Germinal center (tissue), 1 donor: Measurements from ENCODE around the gene PLXNA3.

Source experiments
- DNase-seq: peaks from one replicate; pipeline ENCODE4 v3.0.0; 2012; ENCODE audit warnings: mixed read lengths, low spot score

The PLXNA3 gene

DNA sequence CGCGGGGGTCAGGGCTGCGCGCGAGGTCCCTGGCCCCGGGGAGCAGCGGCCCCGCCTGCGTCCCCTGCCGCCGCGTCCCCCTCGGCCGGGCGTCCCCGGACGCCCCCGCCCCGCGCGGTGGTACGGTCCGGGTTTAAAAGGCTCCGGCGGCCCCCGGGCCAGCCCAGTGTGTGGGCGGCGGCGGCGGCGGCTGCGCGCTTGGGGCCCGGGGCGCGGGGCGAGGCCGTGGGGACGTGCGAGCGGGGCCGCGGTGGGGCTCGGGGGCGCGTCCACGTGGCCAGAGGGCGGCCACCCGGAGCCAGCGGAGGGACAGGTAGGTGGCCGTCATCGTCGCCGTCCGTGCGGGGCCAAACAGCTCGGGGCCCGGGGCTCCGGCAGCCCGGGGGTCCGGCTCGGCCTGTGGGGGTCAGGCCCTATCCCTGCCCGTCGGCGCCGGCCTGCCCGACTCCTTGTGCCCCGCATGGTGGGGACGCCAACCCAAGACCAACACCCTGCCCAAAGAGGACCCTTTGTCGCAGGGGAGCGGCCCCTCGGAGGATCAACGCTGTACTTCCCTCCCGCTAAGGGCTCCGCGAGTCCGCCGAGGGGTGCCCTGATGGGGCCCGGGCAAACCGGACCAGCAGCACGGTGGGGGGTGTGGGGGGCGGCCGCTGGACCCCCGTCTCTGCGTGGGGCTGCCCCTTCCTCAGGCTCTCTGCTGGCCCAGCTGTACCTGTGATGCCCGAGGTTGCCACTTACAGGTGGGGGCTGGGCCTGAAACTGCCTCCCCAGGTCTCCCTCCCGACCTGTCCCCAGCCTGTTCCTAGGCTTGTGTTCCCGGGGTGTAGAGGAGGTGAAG lies at the start of gene PLXNA3:
PLXNA3 (plus strand) TSS at position 166 of the 838 bp plus-strand sequence. CDS start 1,903 bp downstream, outside the sequence.
- peak; percentile 66 for DNase-seq

DNA sequence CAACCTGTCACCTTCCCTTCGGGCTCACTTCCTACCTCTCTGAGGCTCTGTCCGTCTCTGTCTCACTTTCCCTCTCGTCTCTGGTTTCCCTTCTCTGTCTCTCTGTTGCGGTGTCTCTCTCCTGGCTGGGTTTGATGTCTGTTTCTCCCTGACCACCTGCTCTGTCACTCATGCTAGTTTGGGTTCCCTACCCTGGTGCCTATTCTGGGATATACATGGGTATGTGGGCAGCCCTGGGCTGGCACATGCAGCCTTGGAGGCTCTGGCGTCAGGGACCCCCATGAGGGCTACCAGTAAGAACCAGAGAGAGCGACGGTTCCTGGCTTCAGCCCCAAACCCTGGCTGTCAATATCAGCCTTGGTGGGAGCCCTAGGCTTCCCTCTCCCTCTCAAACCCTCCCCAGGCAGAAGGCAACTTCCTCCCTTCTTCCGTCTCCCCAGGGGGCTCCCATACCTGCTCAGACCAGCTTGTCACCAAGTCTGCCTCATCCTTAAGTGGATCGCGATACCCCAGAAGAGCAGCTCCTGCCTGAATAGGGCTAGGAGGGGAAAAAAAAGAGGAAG lies 49.3 kb upstream of the PLXNA3 start:
- no peak for DNase-seq

DNA sequence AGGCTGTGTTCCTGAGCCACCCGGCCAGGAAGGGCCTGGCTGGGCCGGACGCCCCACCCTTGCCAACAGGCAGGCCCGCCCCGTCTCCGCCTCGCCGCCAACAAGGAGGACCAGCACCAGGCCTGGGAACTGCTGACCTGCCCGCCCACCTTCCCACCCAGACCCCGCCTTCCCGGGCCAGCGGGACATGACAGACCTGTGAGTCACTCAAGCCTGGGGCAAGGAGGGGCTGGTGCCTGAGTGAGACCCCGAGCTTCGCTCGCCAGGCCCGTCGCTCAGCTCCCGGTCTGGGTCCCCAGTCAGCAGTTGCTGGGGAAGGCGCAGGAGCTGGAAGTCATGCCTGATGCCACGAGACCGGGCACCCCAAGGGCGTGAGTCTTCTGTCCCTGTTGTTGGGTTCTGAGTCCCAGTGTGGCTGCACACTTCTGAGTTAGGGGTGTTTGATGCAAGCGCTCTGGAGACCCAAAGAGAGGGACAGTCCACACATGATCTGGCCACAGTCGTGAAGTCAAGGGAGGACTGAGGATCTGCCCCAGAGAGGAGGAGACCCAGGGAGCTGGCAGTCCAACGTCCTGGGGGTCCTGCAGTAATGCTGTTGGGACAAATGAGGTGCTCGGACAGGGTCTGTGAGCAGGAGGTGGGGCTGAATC lies 48.7 kb upstream of the PLXNA3 start, which contains the start of gene DNASE1L1:
DNASE1L1 (minus strand) TSS at position 33 of the 650 bp plus-strand sequence. CDS start 3,686 bp downstream, outside the sequence.
- peak; percentile 17 for DNase-seq

DNA sequence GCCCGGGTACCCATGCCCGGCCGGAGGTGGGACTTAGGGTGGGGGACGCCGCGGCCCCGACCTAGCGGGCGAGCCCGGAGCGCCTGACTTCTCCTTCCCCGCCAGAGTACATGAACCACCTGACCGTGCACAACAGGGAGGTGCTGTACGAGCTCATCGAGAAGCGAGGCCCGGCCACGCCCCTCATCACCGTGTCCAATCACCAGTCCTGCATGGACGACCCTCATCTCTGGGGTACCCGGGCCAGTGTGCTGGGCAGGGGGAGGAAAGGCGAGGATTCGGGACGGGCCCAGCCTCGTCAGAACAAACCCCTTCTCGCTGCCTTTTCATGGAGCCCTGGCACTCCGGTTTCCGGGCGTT lies 46.1 kb upstream of the PLXNA3 start:
- DNase-seq = peak; percentile 49

DNA sequence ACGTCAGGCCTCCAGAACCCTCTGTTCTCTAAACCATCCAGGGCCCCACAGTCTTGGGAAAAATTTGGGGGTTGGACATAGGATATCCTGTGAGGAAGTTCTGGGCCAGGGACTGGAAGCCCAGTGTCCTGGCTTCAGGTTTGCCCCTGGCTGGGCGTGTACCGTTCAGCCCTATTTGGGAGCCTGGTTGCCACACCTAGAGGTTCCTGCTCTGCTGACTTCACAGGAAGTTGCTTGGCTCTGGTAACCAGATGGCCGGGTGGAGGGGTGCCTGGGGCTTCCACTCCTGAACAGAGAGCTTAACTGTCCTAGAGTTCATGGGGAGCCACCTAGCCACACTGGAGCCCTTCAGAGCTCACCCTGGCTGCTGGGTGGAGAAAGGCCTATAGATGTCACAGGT lies 45.6 kb upstream of the PLXNA3 start:
- no peak for DNase-seq

DNA sequence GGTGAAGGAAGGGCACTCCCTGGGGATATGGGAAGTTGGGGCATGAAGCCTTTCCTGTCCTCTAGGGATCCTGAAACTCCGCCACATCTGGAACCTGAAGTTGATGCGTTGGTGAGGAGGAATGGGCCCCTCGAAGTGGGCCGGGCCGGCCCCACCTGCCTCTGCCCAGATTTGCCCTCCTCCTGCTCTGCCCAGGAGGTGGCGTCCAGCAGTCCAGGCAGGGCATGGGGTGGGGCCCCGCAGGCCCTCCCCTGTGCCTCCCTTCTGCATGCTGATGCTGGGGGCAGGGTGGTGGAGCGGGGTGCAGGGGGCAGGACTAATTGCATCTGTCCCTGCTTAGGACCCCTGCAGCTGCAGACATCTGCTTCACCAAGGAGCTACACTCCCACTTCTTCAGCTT lies 44.9 kb upstream of the PLXNA3 start:
- no peak for DNase-seq

DNA sequence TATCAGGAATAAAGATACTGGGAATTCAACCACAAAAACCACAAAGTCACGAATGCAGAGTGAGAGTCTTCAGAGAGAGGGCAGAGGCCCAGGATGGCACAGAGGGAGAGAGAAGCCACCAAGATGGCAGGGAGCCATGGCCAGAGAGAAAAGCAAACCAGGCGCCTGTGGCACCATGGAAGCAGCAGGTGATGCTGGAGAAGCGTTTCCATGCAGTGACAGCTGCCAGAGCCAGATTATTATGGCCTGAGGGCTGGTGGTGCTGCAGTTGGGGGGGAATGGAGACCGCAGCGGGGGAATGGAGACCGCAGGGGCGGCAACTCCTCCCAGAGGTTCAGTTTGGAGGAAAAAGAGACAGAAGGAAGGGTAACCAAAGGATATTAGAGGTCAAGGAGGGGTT lies 40.9 kb upstream of the PLXNA3 start:
- no peak for DNase-seq

DNA sequence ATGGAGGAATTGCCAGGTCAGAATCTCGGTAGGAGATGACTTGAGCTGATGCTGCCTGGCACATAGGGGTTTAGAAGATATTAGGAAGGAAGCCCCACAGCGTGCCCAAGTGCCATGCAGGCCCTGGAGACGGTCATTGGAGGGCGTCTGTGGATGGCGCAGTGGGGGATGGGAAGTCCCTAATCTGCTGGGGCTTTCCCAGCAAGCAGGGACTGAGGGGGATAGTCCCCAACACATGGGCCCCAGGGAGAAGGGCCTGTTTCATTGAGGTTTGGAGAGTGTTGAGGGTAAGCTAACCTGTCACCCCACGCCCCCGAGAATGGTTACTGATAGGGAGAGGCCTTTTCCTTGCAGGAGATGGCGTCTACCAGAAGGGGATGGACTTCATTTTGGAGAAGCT lies 38.9 kb upstream of the PLXNA3 start:
- no peak for DNase-seq

DNA sequence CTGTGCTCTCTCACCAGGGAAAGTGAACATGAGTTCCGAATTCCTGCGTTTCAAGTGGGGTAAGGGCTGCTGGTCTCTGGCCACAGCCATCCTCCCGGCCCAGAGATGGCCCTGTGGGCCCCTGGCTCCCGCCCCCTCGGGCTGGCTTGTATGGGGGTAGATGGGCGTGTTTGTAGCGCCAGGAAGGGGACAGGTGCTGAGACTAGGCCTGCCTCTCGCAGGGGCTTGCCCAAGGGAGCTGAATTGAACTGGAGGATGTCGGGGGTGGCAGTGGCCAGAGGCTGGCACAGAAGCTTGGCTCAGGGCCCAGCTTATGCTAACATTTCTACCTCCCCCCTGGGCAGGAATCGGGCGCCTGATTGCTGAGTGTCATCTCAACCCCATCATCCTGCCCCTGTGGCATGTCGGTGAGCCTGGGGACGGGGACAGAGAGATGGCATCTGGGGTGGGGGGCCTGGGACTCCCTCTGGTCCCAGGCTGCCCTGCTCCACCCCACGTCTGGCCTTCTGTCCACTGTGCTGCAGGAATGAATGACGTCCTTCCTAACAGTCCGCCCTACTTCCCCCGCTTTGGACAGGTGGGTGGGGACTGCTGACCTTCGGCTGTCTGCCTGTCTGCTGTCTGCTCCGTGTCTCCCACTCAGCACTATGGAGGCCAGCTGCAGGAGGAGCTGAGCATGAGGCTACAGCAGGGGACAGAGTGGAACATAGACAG lies 38.2 kb upstream of the PLXNA3 start:
- no peak for DNase-seq

DNA sequence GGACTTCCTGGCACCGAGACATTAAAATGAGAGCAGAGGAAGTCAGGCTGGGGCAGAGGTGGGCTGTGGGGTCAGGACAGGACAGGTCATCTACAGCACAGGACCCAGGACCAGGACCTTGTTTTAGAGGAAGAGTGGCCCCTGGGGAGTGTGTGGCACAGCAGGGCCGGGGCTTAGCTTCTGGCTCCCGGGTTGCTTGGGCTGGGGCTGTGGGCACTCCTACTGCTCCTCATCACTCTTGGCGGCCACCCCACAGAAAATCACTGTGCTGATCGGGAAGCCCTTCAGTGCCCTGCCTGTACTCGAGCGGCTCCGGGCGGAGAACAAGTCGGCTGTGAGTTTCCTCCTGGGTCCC lies 37.7 kb upstream of the PLXNA3 start:
- no peak for DNase-seq

DNA sequence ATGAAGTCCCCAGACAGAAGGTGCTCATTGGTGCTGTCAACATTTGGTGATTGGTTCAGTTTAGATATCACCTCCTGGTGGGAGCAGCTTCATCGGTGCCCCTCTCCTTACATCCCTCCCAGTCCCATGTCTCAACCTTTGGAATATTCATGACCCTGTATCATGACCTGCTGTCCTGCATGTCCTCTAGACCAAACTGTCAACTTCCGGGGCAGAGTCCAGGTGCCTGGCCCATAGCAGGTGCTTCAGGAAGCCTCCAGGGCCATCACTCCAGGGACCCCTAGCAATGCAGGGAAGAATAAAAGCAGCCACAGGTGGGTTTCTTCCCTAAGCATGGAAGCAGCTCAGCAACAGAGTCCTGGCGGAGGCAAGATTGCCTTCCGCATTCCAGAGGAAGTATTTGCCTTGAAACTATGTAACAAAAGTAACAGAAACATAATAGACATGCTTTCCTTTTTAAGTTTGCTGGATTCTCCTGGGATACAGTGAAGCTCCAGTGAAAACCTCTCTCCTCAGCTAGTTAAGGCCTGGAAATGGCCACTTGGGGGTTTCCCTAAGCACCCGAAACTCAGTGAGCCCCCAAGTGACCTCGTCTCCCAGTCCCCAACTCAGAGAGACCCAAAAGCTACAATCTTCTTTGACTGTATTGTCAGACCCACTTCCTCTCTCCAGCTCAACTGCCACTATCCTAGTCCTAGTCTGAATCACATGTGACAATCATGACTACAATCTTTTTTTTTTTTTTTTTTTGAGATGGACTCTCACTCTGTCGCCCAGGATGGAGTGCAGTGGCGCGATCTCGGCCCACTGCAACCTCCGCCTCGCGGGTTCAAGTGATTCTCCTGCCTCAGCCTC lies 30.9 kb upstream of the PLXNA3 start:
- no peak for DNase-seq

DNA sequence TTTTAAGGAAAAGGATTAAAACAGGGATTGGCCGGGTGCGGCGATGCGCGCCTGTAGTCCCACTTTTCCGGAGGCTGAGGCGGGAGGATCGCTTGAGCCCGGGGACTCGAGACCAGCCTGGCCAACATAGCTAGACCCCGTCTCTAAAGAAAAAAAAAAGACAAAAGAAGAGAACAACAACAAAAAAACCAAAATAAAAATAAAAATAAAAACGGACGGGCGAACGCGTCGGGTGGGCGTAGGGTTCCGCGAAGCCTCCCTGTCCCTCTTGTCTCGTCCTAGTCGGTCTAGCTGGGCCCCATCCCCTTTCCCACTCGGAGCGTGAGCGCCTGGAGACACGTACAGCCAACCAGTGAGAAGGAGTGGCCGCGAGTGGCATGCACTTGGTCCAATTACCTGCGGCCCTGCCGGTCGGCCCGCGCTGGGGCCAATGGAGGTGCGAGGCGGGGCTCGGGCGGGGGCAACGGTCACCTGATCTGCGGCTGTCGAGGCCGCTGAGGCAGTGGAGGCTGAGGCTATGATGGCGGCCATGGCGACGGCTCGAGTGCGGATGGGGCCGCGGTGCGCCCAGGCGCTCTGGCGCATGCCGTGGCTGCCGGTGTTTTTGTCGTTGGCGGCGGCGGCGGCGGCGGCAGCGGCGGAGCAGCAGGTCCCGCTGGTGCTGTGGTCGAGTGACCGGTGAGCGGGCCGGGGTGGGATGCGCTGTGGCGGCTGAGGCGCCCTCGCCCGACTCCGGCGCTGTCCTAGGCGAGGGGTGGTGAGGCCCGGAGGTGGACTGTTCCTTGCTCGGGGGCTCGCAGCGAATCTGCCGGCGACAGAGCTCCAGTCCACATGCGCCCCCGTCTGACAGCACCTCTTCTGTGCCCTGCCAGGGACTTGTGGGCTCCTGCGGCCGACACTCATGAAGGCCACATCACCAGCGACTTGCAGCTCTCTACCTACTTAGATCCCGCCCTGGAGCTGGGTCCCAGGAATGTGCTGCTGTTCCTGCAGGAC lies 29.6 kb upstream of the PLXNA3 start, which contains the start of gene ATP6AP1:
ATP6AP1 (plus strand) TSS at position 502 of the 996 bp plus-strand sequence; CDS start at position 518, 16 bp downstream.
- DNase-seq = peak; percentile 89

DNA sequence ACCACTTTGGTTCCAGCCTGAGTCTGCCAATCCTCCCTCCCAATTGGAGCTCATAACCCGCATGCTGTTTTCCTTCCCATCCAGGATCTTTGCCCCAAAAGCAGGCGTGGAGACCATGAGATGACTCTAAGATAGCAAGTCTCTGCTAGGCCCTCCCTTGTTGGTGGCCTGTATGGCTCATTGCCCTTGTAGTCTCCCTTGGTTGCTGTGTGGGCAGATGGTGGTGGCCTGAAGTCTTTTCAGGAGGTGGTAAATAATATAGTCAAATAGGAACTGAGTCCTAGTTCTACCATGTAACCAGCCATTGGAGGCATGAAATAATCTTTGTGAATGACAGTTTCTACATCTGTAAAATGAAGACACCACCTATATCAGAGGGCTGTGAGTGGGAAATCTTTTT lies 28.4 kb upstream of the PLXNA3 start:
- no peak for DNase-seq

DNA sequence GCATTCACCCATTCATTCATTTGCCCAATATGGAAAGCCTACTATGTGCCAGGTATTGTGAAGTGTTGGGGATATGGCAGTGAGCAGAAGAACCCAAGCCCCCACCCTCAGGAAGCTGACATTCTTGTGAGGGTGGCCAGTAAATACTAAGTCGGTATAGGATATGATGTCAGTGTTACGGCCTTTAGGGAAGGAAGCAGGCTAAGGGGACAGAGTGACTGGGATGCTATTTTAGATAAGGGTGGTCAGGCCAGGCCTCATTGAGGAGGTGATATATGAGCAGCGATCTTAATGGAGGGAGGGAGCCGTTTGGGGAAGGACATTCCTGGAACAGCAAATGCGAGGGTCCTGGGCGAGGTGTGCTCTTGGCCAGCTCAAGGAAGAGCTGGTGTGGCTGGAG lies 27.6 kb upstream of the PLXNA3 start:
- no peak for DNase-seq

DNA sequence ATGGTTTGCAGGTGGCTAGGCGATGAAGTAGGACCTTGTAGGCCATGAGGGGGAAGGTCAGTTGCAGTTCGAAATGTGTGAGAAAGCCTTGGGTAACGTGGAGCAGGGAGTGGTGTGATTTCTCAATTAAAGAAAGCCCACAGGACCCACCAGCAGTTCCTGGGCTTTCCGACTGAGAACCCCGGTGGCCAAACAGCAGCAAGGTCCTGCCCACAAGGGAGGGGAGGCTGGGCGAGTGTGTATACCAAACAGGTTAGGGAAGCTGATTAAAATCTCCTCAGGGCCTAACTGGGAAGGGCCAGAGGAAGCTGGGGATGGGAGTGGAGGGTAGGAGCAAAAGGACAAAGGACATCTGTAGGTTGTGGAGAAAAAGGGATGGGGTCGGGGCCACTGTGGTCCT lies 27.2 kb upstream of the PLXNA3 start:
- DNase-seq = no peak

DNA sequence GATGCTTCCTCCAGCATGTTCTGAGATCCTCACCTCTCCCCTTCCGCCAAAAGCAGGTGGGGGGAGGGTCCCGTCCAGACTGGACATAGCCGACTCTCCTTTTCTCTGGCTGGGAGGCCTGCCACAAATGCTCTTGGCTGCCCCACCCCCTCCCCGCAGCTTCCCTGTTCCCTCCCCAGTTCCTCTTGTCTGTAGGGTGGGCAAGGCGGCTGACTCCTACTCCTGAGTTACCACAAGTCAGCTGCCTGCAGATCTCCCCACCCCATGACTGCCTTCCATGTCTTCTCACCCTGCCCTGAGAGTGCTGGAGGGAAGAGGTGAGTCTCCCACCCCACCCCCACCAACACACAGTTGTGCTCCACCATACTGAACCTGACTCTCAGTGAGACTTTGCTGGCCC lies 26.7 kb upstream of the PLXNA3 start:
- no peak for DNase-seq

DNA sequence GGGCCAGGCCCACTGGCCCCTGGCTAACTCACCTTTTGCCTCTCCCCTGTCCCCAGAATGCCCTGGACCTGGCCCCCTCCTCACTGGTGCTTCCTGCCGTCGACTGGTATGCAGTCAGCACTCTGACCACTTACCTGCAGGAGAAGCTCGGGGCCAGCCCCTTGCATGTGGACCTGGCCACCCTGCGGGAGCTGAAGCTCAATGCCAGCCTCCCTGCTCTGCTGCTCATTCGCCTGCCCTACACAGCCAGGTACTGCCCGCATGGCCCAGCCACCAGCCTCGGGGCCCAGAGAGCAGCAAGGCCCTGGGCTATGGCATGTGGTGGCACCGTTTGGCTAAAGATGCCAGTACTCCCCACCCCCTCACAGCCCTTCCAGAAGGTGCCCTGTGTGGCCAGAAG lies 25.9 kb upstream of the PLXNA3 start:
- DNase-seq = no peak

DNA sequence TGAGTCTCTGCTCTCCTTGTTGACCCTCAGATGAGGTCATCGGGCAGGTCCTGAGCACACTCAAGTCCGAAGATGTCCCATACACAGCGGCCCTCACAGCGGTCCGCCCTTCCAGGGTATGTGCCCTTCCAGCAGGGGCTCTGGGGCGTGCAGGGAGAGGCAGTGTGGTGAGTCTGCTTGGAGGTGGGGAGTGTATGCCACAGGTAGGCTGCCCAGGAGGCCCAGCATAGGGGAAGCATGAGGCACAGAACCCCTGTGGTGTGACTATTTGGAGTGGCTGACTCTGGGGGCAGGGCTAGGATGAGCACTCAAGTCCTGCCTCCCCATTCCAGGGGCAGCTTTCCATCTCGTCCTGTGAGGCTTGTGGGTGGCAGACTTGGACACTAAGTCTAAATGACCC lies 24.5 kb upstream of the PLXNA3 start:
- DNase-seq = no peak

DNA sequence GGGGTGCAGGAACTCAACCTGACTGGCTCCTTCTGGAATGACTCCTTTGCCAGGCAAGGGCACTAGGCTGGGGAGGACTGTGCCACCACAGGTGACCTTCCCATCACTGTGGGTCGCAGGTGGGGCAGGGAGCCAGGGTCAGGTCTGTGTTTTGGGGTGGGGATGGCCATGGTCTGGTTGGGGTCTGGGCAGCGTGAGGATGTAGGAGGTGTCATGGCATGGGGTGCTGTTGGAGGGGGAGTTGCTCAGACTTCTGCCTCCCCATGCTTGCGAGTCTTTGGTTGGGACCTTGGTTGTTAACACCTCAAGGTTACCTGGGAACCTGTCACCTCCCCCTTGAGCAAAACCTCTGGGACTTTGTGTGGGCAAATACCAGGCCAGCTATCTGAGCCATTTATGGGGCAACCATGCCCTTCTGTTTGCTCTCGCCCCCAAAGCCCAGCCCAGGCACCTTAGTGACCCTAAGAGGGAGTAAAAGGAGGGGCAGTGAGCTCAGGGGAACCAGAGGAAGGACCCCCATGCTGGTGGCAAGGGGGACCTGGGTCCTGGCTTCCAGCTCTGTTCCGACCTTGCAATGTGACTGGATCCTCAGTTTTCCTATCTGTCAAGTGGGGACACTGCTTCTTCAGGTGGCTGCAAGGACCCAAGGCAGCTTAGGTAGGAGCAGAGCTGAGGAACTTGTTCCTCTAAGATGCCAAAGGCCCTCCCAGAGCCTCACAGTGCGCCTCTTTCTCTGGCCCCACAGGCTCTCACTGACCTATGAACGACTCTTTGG lies 23.5 kb upstream of the PLXNA3 start:
- DNase-seq = no peak
